CD4-positive, alpha-beta T cell (primary cell): ENCODE results near the gene ZNF500. TPM values are rescaled to one million over a fixed set of nuclear protein-coding genes. Genes with fewer than 3 reads are reported as not detected.
A peak's percentile ranks its signal among the peaks of the same experiment; 100 is the strongest.

Experiments
- ATAC-seq: fragments of 200-7000 bp; cut with Tn5 transposase; one replicate; pipeline ENCODE4 v1.10.0; 2022; ENCODE audit warnings: mild to moderate bottlenecking; ENCODE audit not compliant: poor library complexity
- CTCF ChIA-PET: fragments of 350-600 bp; sonication (Branson Sonifier 250); formaldehyde crosslinking; loops from one replicate; lab custom pipeline; 2021; ENCODE audit warnings: antibody characterized with exemption, inconsistent platforms; lab: Charles Lee
- POLR2A ChIA-PET: fragments of 350-600 bp; sonication (Branson Sonifier 250); formaldehyde crosslinking; loops from one replicate; lab custom pipeline; 2021; ENCODE audit warnings: antibody characterized with exemption, inconsistent platforms; lab: Charles Lee
- DNase-seq, 14 experiments: peaks; one replicate each; pipeline ENCODE4 v3.0.0-alpha.2; 2013 to 2020; ENCODE audit warnings: mixed read lengths in 2 of 14
- H3K27ac ChIP-seq, 2 donors: one replicate each; pipeline versions ENCODE4 v1.5.1 to v1.7.0; 2013; ENCODE audit warnings: low read length in 2 of 2, low read depth in 1 of 2, mild to moderate bottlenecking in 1 of 2
- H3K27me3 ChIP-seq, 2 experiments: 1 replicate in 1 of 2; 2 replicates in 1 of 2; pipeline versions ENCODE4 v1.6.1 to v1.7.0; 2013; ENCODE audit warnings: low read length in 2 of 2, control low read depth in 1 of 2, mild to moderate bottlenecking in 1 of 2, moderate library complexity in 1 of 2; ENCODE audit not compliant: insufficient read depth in 2 of 2, control insufficient read depth in 1 of 2
- H3K36me3 ChIP-seq: one replicate; pipeline ENCODE4 v1.6.1; 2013; ENCODE audit warnings: low read length, control low read depth; ENCODE audit not compliant: insufficient read depth
- H3K4me1 ChIP-seq: one replicate; pipeline ENCODE4 v1.6.1; 2013; ENCODE audit warnings: low read length, control low read depth; ENCODE audit not compliant: insufficient read depth
- H3K4me3 ChIP-seq: one replicate; pipeline ENCODE4 v1.5.1; 2013; ENCODE audit warnings: mild to moderate bottlenecking, low read length, moderate library complexity
- H3K9me3 ChIP-seq, 2 experiments: 1 replicate in 1 of 2; 2 replicates in 1 of 2; pipeline versions ENCODE4 v1.6.1 to v1.7.0; 2013; ENCODE audit warnings: low read length in 2 of 2, mild to moderate bottlenecking in 2 of 2, control low read depth in 1 of 2, moderate library complexity in 1 of 2; ENCODE audit not compliant: control insufficient read depth in 1 of 2, insufficient read depth in 1 of 2
- H3K27ac Mint-ChIP-seq: one replicate; pipeline ENCODE4 v1.8.0; 2020; ENCODE audit warnings: mixed read lengths
- H3K27me3 Mint-ChIP-seq: one replicate; pipeline ENCODE4 v1.8.0; 2021; ENCODE audit warnings: mixed read lengths
- H3K36me3 Mint-ChIP-seq: one replicate; pipeline ENCODE4 v1.8.0; 2021; ENCODE audit warnings: low read depth, mixed read lengths
- H3K4me1 Mint-ChIP-seq: one replicate; pipeline ENCODE4 v1.8.0; 2021; ENCODE audit warnings: low read depth, mixed read lengths
- H3K4me3 Mint-ChIP-seq: one replicate; pipeline ENCODE4 v1.8.0; 2020; ENCODE audit warnings: mild to moderate bottlenecking, mixed read lengths
- H3K9me3 Mint-ChIP-seq: one replicate; pipeline ENCODE4 v1.8.0; 2020; ENCODE audit warnings: mixed read lengths
- intact Hi-C, 2 experiments: fragments of 100-400 bp; cut with DNase I in 1 of 2; cut with micrococcal nuclease in 1 of 2; formaldehyde crosslinking; loops; one replicate each; pipeline versions ENCODE4 v1.15.1 to v1.9.0; 2023 to 2025; cut with DNase I, micrococcal nuclease
- total RNA-seq, 174 experiments: library from RNA in 2 of 174; stranded (reverse) in 2 of 174; gene quantifications; one replicate each; pipeline ENCODE4 v1.2.3 and lab custom pipeline; 2021 to 2026
- TF ChIP-seq, protein P1 (sequence below): fragments of 200-600 bp; IDR thresholded peaks from one replicate; pipeline ENCODE4 v1.8.0; 2022; ENCODE audit warnings: antibody characterized with exemption, mild to moderate bottlenecking

The ZNF500 gene
- total RNA-seq, 2 experiments from 2014 or later: 11.8 to 12.4 TPM

- Histone ChIP-seq H3K36me3 (peaks cover 40% of the 10 kb centered on the region), H3K4me3 (no peak overlapping the region), H3K27me3 (no peaks in the 10 kb centered on the region), H3K9me3 (no peaks in the 10 kb centered on the region), H3K27ac (no peak overlapping the region), H3K4me1 (peaks cover 11% of the 10 kb centered on the region)
- ChIA-PET POLR2A (no interaction called here), CTCF (no interaction called here)
- DNase-seq (no peak), ATAC-seq (no peak)
- TF ChIP-seq, protein P1, sequence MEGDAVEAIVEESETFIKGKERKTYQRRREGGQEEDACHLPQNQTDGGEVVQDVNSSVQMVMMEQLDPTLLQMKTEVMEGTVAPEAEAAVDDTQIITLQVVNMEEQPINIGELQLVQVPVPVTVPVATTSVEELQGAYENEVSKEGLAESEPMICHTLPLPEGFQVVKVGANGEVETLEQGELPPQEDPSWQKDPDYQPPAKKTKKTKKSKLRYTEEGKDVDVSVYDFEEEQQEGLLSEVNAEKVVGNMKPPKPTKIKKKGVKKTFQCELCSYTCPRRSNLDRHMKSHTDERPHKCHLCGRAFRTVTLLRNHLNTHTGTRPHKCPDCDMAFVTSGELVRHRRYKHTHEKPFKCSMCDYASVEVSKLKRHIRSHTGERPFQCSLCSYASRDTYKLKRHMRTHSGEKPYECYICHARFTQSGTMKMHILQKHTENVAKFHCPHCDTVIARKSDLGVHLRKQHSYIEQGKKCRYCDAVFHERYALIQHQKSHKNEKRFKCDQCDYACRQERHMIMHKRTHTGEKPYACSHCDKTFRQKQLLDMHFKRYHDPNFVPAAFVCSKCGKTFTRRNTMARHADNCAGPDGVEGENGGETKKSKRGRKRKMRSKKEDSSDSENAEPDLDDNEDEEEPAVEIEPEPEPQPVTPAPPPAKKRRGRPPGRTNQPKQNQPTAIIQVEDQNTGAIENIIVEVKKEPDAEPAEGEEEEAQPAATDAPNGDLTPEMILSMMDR: no peak
- Mint-ChIP-seq H3K27ac (no peak overlapping the region), H3K27me3 (no peaks in the 10 kb centered on the region), H3K4me1 (peaks cover 15% of the 10 kb centered on the region), H3K9me3 (no peaks in the 10 kb centered on the region), H3K4me3 (no peak overlapping the region), H3K36me3 (peaks cover 50% of the 10 kb centered on the region)
- intact Hi-C loops: loop anchor here in 1 of 2 experiments (10.0 kb wide), 1 partner anchor 191 kb away; the partner anchor contains the start of gene UBALD1
Measured at GRCh38 chr16:4806280-4806679, 39.3 kb upstream of the ZNF500 start.

DNA sequence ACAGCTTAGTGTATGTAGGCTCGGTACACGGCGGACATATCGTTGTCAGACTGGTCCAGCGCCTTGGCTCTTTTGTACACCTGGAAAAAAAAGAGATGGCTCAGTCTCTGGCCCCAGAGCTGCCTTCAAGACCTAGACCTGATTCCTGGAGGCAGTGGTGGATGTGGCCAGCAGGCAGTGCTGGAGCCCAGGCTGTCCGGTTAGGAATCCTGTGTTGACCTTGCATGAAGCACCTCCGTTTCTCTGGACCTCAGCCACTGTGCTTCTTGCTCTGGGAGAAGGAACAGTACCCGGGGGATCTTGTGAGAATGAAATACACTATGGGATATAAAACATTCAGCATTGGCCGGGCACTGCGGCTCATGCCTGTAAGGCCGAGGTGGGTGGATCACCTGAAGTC, 38.3 kb upstream of the ZNF500 start:
- ChIA-PET CTCF (no interaction called here), POLR2A (no interaction called here)
- no peak overlapping the region for H3K27ac Mint-ChIP-seq
- peaks cover 22% of the 10 kb centered on the region for H3K4me1 Mint-ChIP-seq
- Histone ChIP-seq H3K27me3 (no peaks in the 10 kb centered on the region), H3K4me3 (no peak overlapping the region), H3K36me3 (peaks cover 38% of the 10 kb centered on the region), H3K27ac (no peak overlapping the region), H3K9me3 (no peaks in the 10 kb centered on the region), H3K4me1 (peaks cover 22% of the 10 kb centered on the region)
- H3K36me3 Mint-ChIP-seq: peaks cover 40% of the 10 kb centered on the region
- TF ChIP-seq, protein P1: no peak
- no peaks in the 10 kb centered on the region for H3K27me3 Mint-ChIP-seq
- DNase-seq: no peak
- intact Hi-C loops: loop anchor here (2.0 to 10.0 kb wide), 2 partner anchors 42 to 190 kb away; partner anchors contain the start of genes GLYR1 (in 1 of the 2), UBALD1 (in 1 of the 2) and UBN1 (in 1 of the 2)
- no peaks in the 10 kb centered on the region for H3K9me3 Mint-ChIP-seq
- no peak overlapping the region for H3K4me3 Mint-ChIP-seq
- no peak for ATAC-seq

GRCh38 chr16:4803898-4804762, 37.2 kb upstream of the ZNF500 start:
- ChIA-PET CTCF (interaction anchor here (1.6 kb wide), 1 partner anchor 35 kb away, joined by 5 read pairs; no protein-coding TSS in a partner anchor), POLR2A (interaction anchor here (2.9 to 3.0 kb wide), 2 partner anchors 38 to 69 kb away, joined by 16 to 38 read pairs; partner anchors contain the start of genes ANKS3, DNAAF8 and ZNF500)
- no peak for DNase-seq
- no peaks in the 10 kb centered on the region for H3K27me3 ChIP-seq
- peaks cover 24% of the 10 kb centered on the region for H3K4me1 ChIP-seq
- H3K27ac ChIP-seq: no peak overlapping the region
- ATAC-seq: no peak
- peaks cover 22% of the 10 kb centered on the region for H3K4me1 Mint-ChIP-seq
- intact Hi-C loops: loop anchor here (2.0 to 10.0 kb wide), 3 partner anchors 43 to 189 kb away; partner anchors contain the start of genes ANKS3 (in 1 of the 2), DNAAF8 (in 1 of the 2), GLYR1 (in 1 of the 2) and UBALD1 (in 1 of the 2)
- peaks cover 38% of the 10 kb centered on the region for H3K36me3 Mint-ChIP-seq
- H3K9me3 ChIP-seq: no peaks in the 10 kb centered on the region
- H3K9me3 Mint-ChIP-seq: no peaks in the 10 kb centered on the region
- H3K4me3 ChIP-seq: no peak overlapping the region
- peaks cover 36% of the 10 kb centered on the region for H3K36me3 ChIP-seq
- peak overlapping the region; percentile 78 for H3K4me3 Mint-ChIP-seq
- H3K27me3 Mint-ChIP-seq: no peaks in the 10 kb centered on the region
- peak overlapping the region; percentile 17 for H3K27ac Mint-ChIP-seq
- TF ChIP-seq, protein P1: no peak
